GM21723 (cell line): Measurements from ENCODE around the gene EIF2S3.
"Not testable (repeated sequence)": the region's sequence is repeated elsewhere in the genome, so short reads cannot be mapped to it uniquely, and the experiment has no call there.

Experiments used
- ATAC-seq: cut with Tn5 transposase; IDR thresholded peaks from one replicate; pipeline ENCODE4 v1.9.1; 2021; ENCODE audit warnings: mild to moderate bottlenecking, moderate library complexity; ENCODE audit not compliant: unreplicated experiment

Gene EIF2S3

DNA sequence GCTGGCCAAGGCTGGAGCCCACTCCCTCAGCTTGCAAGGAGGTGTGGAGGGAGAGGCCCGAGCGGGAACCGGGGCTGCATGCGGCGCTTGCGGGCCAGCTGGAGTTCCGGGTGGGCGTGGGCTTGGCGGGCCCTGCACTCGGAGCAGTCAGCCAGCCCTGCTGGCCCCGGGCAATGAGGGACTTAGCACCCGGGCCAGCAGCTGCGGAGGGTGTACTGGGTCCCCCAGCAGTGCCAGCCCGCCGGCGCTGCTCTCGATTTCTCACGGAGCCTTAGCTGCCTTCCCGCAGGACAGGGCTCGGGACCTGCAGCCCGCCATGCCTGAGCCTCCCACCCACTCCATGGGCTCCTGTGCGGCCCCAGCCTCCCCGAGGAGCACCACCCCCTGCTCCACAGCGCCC is 5.1 kb upstream of the EIF2S3 start:
- ATAC-seq = not testable (repeated sequence)

GRCh38 chrX:24050522-24051318 is 4.0 kb upstream of the EIF2S3 start:
- ATAC-seq = not testable (repeated sequence)

GRCh38 chrX:24055043-24055356 is 244 bp downstream of the EIF2S3 start:
- peak; percentile 18 for ATAC-seq

DNA sequence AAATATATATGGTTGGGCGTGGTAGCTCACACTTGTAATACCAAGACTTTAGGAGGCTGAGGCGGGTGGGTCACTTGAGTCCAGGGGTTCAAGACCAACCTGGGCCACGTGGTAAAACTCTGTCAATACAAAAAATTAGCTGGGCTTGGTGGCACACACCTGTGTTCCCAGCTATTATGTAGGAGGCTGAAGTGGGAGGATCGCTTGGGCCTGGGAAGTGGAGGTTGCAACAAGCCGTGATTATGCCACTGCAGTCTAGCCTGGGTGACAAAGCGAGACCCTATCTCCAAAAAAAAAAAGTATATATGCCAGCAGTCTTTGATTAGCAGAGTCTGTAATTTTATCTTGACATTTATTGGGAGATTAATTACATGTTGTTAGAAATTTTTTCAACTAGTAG is 8.7 kb downstream of the EIF2S3 start:
- no peak for ATAC-seq

GRCh38 chrX:24069877-24070276 is 15.1 kb downstream of the EIF2S3 start:
- no peak for ATAC-seq

GRCh38 chrX:24079411-24079810 is 24.7 kb downstream of the EIF2S3 start:
- no peak for ATAC-seq

DNA sequence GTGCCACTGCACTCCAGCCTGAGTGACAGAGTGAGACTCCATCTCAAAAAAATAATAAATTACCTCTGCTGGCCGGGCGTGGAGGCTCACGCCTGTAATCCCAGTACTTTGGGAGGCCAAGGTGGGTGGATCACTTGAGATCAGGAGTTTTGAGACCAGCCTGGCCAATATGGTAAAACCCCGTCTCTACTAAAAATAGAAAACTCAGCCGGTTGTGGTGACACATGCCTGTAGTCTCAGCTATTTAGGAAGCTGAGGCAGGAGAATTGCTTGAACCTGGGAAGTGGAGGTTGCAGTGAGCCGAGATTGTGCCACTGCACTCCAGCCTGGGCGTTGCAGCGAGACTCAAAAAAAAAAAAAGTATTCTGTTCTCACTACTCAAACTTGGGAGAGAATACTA is 25.5 kb downstream of the EIF2S3 start:
- peak; percentile 10 for ATAC-seq

GRCh38 chrX:24080704-24081103 is 25.9 kb downstream of the EIF2S3 start:
- peak; percentile 59 for ATAC-seq

GRCh38 chrX:24081661-24082154 is 27.0 kb downstream of the EIF2S3 start:
- ATAC-seq = peak; percentile 81

- ATAC-seq = no peak
These were observed 27.7 kb downstream of the EIF2S3 start for GRCh38 chrX:24082447-24082846.

- no peak for ATAC-seq
These were observed 30.3 kb downstream of the EIF2S3 start for GRCh38 chrX:24085101-24085500.

- no peak for ATAC-seq
These were observed 35.8 kb downstream of the EIF2S3 start for GRCh38 chrX:24090300-24091200.

DNA sequence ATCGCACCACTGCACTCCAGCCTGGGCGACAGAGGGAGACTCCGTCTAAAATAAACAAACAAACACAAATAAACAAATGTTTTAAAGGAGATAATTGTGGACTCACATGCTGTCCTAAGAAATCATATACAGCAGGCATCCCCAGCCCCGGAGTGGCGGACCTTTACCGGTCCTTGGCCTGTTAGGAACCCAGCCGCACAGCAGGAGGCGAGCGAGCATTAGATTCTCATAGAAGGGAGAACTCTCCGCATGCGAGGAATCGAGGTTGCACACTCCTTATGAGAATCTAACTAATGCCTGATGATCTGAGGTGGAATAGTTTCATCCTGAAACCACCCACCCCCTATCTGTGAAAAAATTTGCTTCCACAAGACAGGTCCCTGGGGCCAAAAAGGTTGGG is 39.0 kb downstream of the EIF2S3 start:
- no peak for ATAC-seq

GRCh38 chrX:24097741-24098260 is 43.0 kb downstream of the EIF2S3 start:
- no peak for ATAC-seq

DNA sequence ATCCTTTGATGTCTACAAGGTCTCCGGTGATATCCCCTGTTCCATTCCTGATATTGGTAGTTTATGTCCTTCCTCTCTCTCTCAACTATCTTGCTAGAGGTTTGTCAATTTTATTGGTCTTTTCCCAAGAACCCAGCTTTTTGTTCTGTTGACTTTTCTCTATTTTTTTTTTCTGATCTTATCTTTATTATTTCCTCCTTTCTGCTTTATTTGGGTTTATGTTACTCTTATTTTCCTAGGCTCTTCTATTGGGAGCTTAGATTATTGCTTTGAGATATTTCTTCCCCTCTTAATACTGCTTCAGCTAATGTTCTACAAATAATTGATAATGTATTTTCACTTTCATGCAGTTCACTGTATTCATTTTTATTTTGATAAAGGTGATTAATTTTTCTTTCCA is 44.2 kb downstream of the EIF2S3 start:
- ATAC-seq = no peak

DNA sequence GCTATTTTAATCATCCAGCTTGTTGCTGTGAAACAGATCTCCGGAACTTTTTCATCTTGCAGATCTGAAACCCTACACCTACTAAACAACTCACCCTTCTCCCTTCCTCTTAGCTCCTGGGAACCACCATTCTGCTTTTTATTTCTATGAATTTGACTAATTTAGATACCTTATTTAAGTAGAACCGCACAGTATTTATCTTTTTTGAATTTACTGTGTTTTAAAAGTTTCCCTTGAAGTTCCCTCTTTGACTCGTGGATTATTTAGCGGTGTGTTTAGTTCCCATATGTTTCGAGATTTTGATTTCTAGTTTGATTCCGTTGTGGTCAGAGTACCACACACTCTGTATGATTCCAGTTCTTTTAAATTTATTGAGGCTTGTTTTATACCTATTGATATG is 44.6 kb downstream of the EIF2S3 start:
- no peak for ATAC-seq

- no peak for ATAC-seq
These were observed 46.0 kb downstream of the EIF2S3 start for GRCh38 chrX:24100713-24101112.

GRCh38 chrX:24110069-24110468 is 55.3 kb downstream of the EIF2S3 start:
- ATAC-seq = no peak

GRCh38 chrX:24113181-24113580 is 58.4 kb downstream of the EIF2S3 start:
- no peak for ATAC-seq

GRCh38 chrX:24117258-24117657 is 62.5 kb downstream of the EIF2S3 start:
- no peak for ATAC-seq

DNA sequence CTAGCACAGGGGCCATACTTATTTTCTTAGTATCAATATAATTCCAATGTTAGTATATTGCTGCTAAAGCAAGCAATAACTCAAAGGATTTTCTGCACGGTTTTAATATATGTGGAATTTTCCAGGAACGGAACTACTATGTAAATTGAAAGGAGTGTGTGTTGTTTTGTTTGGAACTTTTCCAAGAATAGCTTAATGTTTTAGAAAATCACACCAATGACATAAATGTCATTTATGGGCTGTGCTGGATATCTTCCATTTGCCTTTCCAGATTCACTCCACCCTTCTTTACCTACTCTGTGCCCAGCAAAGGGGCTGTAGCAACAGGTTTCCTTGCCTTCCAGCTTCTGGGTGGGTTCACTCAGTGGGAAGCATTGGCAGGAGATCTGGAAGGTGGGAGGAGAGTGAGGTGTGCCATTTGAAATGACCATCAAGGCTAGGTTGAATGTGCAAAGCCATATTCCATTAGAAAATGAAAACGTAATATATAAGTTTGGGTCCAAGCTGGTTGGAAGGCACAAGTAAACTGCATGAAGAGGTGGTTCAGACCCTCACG is 69.6 kb downstream of the EIF2S3 start:
- no peak for ATAC-seq
